ENCODE results near the gene UPF2. TPM values are rescaled to one million over a fixed set of nuclear protein-coding genes. Genes with fewer than 3 reads are reported as not detected.
A peak's percentile ranks its signal among the peaks of the same experiment; 100 is the strongest.
"Not testable (repeated sequence)": the region's sequence is repeated elsewhere in the genome, so short reads cannot be mapped to it uniquely, and the experiment has no call there.

Gene UPF2
- polyA plus RNA-seq, 3 donors: 33.5 to 38.3 (median 34.6) TPM

DNA sequence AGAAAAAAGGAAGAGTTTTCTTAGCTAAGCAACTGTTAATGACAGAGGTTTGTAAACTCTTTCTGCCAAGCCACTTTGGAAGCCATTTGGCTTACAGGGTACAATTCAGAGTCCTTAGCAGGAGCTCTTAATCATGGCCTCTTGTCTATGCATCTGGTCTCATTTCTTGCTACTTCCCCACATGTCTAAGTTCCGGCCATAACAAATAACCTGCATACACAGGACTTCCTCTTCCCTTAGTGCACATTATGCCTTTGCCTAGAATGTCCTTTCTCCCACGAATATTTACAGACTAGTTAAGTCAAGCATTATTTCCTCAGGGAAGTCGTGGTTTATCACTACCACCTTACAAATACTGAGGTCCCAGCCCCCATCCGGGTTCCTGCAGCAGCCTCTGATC lies 8.6 kb upstream of the UPF2 start:
- DNase-seq: no peak

DNA sequence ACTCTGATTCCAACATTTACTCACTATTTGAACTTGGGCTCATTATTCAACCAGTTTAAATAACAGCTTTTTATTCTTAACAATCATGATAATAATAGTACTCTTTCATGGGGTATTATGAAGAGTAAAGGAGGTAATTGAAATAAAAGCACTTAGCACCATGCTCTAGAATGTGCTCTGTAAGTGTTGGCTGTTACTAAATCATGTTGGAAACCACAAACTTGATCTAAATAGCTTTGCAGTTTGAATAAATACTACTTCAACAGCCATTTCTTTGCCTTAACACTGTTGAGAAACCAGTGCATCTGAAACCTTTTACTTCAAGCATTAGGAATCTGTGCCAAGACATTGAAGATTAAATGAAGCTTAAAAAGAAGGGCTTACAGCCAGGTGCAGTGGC lies 7.9 kb upstream of the UPF2 start:
- DNase-seq: no peak

DNA sequence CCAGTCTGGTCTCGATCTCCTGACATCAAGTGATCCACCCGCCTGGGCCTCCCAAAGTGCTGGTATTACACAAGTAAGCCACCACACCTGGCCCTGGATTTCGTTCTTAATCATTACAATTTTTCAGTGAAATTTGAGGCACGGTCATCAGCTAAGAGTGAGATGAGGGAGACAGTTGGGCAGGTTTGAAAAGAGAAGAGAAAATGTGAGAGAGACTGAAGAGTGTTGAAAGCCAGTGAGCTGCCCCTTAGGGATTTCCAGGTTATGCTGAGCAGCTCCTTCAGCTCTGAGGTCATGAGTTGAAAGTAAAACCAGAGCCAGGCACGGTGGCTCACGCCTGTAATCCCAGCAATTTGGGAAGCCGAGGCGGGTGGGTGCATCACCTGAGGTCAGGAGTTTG lies 5.9 kb upstream of the UPF2 start:
- no peak for DNase-seq

DNA sequence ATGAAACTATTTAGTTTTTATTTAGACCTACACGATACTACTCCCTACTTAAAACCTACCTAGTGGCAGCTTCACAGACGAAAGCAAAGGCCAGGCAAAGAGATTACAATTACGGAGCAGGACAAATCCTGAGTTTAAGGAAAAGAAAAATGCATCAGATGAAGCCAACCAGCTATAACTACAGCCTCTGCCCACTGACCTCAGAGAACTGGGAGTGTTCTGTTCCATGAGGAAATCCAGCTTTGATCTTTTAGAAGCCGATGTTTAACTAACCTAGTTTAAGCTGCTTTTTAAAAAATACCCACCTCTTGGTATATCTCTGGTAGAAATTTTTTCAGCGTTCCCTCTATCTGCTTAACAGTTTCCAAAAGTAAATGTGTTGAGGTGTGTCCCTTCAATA lies 3.0 kb upstream of the UPF2 start:
- DNase-seq: no peak

DNA sequence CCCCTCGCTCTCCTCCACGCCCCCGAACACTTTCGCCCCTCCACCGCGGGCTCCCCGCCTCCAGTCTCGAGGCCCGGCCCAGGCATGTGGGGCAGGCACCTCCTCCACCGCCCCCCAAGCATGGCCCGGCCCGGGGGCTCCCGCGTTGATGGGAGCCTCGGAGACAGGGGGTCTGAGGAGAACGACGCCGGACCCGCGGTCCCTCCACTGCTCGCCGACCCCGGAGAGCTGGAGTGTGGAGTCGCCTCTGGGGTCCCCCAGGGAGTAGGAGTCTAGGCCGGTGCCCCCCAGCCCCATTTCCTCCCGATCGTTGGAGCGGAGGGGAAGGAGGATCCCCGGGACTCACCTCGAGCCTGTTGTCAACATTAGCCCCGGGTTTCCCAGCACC lies 206 bp downstream of the UPF2 start:
- DNase-seq: peak; percentile 17

DNA sequence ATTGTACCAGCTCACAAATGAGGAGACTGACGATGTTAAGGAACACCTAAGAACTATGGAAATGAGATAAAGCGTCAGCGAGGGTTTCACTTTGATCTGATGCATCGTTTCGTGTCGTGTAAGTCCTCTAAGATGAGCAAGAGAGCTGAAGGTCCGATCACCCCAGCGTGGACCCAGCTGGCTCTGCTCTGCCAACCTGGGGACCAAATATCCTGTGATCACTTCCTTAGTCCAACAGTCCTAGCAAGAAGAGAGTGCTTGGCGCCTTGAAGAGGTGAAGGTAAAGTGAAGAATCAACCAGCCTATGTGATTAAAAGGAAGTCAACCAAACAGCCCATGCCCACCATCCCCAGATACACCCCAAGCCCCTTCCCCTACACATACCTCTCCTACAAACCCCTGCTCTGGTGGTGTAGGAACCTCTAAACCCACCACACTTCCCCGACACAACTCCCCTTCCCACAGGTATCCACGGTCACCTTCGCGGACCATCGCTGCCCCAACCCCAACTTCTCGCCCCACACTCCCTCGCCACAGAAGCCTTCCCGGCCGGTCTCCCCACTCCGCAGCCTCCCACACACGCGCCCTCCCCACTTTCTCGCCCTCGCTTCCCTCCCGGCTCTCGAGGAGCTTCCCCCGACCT lies 722 bp downstream of the UPF2 start:
- no peak for DNase-seq

DNA sequence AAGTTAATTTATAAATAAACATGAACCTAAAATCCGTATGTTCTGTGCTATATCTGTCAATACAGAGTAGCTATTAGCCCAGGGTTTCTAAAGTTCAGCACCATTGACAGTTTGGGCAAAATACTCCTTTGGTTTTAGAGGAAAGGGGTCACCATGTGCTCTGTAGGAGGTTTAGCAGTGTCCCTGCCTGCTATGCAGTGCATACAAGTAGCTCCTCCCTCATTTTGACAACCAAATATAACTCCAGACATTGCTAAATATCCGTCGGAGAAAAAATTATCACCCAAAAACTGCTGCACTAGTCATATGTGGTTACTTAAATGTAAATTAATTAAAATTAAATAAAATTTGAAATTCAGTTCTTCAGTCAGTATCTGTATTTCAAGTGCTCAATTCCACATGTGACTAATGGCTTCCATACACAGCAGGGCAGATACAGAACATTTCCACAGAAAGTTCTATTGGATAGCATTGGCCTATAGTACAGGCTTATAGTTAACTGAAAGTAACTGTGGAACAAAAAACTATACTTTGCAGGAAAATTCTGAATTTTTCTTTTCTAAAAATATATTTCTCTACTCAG lies 6.4 kb downstream of the UPF2 start:
- DNase-seq: no peak

DNA sequence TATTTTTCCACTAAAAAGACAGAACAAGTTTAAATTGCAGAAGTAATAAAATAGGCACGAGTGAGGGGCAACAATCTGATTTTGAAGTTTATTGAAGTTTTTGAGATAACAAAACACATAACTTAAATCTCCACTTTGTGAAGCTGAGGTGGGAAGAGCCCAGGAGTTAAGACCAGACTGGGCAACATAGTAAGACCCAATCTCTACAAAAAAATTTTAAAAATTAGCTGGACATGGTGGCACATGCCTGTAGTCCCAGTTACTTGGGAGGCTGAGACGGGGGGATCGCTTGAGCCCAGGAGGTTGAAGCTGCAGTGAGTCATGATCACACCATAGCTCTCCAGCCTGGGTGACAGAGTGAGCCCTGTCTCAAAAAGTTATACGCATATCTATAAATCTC lies 11.2 kb downstream of the UPF2 start:
- DNase-seq: no peak

DNA sequence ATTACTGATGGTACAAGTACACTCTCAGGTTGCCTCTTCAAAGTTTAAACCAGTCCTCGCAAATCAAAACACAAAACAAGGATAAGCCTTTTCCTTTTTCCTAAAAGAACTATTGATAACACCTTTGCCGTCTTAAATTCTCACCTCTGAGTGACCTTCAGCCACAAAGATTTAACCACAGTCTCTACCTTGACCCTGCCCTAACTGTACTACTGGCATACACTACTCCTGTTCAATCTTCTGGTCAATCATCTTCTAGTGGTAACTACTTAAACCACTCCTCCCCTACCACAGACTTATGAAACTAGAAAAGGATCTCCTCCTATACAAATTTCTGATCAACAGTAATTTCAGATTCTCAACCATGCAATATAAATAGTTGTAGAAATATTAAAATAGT lies 15.1 kb downstream of the UPF2 start:
- no peak for DNase-seq

DNA sequence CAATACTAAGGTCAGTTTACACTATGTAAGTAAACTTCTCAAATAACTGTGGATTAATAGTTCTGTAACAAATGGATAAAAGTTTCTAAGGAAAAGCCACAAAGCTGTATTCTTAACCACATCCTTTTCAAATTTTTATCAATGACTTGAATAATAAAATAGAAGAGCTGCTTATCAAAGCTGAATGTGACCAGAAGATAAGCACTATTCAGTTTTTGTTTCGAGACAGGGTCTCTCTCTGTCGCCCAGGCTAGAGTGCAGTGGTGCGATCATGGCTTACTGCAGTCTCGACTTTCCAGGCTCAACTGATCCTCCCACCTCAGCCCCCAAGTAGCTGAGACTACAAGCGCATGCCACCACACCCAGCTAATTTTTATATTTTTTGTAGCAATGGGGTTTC lies 17.0 kb downstream of the UPF2 start:
- no peak for DNase-seq

DNA sequence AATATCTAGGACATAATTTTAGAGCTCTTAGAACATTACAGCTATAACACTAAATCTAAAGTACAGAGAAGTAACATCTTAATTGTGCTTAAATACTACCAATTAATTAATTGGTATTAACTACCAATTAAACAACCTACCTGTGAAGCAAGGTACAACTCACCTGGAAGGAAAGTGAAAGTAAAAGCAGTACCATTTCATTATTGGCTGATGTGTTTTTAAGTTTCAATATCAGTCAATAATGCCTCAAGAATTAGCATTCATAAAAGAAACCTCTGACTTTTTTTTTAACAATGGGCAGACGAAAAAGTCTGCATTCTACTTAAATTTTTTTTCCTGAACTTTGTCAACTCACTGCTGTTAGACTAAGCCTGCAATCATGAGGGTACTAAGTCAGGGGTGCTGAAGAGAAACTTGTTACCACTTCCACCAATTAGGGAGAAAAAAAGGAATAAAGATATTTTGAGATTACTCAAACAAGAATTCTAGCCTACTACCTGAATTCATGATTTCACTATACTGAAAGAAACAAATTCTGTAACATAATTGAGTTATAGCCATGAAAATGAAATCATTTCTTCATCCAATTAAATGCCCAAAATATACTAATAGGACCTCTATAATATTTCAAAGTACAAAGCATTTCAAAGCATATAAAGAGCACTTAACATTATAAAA lies 19.9 kb downstream of the UPF2 start:
- no peak for DNase-seq

DNA sequence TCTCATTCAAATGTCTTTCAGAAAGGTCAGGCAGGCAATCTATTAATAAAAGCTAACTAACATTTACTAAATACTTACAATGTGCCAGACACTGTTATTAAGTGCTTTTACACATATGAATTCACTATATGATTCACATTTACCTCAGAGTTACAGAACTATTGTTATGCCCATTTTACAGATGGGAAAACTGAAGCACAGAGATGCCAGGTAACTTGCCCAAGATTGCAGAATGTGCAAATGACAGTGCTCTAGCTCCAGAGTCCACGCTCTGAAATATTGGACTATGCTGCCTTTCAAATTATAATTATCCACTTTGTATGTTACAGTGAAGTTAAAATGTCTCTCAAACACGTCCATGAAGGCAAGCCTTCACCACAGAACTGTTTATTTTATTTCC lies 22.0 kb downstream of the UPF2 start:
- DNase-seq: no peak

DNA sequence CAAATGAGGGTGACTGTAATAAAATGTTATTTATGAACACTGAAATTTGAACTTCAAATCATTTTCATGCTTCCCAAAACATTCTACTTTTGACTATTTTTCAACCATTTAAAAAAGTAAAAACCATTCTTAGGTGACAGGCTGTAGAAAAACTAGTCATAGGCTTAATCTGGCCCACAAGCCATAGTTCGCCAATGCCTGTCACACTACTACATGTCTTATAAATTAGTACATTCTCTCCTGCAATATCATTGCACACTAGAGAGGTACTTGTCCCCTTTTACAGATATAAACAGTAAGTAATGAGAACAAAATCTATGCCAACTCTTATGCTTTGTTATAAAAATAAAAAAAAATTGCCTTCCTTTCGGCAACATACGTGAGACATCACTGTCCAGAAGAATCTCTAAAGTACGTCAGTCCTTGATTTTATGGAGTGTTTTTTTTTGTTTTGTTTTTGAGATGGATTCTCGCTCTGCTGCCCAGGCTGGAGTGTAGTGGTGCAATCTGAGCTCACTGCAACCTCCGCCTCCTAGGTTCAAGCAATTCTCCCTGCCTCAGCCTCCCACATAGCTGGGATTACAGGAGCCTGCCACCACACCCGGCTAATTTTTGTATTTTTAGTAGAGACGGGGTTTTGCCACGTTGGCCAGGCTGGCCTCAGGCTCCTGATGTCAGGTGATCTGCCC lies 23.2 kb downstream of the UPF2 start:
- peak; percentile 29 for DNase-seq

DNA sequence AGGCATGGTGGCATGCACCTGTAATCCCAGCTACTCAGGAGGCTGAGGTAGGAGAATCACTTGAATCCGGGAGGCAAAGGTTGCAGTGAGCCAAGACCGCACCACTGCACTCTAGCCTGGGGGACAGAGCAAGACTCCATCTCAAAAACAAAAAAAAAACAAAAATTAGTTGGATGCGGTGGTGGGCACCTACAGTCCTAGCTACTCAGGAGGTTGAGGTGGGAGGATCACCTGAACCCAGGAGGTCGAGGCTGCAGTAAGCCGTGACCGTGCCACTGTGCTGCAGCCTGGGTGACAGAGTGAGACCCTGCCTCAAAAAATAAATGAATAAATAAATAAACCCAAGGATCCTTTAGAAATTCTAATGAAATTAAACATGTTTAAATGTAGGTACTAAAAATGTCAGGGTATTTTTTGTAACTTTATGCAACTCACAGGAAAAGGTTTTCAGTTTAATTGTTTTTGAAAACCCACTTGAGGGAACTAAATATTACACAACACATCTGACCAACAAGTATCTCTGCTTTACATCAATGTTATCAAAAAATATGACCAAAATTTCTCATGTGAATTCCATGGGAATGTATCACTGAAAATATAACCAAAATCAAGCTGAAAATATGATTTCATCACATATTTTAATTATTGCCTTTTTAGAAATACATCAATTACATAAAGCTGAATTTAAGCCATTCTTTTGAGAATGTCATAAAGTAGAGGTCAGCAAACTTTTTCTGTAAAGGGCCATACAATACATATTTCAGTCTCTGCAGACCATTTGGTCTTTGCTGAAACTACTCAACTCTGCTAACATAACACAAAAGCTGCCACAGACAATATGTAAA lies 23.9 kb downstream of the UPF2 start:
- peak; percentile 38 for DNase-seq

DNA sequence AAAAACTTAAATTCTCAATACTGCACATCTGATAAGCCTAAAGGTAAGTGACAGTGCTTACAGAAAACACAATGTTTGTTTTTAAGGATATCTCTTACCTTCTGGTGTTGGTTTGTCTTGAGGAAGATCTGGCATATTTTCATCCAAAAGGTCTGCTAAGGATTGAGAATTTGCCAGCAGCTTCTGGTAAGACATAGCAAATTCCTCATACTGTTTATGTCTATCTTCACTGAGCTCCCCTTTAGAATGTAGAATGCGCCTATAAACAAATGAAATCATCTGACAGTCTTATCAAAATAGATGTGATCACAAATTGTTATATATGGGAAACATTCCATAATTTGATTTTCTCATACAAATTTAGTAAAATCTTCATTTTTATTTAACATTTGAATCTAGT lies 28.7 kb downstream of the UPF2 start:
- no peak for DNase-seq

DNA sequence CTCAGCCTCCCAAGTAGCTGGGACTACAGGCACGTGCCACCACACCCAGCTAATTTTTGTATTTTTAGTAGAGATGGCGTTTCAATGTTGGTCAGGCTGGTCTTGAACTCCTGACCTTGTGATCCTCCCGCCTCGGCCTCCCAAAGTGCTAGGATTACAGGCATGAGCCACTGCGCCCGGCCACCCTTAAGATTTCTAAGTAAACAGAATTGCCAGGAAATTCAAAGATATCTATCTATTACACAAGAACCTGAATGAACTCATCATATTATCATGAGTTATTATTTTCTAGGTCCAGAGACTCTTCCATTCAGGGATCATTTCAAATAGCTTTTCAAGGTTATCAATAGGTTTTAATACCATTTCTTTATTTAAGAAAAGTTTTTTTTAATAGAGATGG lies 29.2 kb downstream of the UPF2 start:
- not testable (repeated sequence) for DNase-seq

DNA sequence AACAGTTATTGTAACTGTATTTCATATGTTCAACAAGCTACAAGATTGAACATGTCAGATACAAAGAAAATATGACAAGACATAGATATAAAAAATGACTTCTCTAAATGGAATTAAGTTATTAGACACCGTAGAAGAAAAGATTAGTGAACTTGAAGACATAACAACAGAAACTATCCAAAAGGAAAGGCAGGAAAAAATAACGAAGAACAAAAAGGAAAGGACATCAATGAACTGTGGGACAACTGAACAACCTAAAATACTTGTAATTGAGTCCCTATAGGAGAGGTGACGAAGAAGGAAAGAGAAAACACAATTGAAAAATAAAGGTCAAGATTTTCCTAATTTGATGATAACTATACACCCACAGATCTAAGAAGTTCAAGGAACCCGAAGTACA lies 32.3 kb downstream of the UPF2 start:
- no peak for DNase-seq

DNA sequence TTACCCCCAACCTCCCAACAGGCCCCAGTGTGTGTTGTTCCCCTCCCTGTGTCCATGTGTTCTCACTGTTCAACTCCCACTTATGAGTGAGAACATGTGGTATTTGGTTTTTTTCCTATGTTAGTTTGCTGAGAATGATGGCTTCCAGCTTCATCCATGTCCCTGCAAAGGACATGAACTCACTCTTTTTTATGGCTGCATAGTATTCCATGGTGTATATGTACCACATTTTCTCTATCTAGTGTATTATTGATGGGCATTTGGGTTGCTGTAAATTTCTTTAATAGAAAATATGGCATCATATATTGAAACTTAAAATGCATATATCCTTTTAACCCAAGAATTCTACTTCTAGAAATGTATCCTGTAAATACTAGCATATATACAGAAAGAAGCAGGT lies 33.8 kb downstream of the UPF2 start:
- DNase-seq: not testable (repeated sequence)

DNA sequence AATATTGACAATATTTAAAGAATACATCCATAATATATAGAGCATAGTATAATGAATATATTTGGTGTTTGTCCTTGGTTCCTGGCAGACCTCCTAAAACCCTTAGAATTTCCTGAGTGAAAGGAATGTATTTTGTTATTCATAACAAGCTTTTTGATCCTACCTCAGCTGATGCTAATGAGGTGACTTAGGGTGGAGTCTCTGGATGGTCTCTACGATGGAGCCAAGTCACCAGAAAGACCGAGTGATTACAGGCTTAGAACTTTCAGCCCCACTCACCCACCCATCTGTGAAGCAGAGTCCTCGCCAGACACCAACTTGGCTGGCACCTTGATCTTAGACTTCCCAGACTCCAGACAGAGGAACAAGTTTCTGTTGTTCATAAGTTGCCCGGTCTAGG lies 35.9 kb downstream of the UPF2 start:
- no peak for DNase-seq

DNA sequence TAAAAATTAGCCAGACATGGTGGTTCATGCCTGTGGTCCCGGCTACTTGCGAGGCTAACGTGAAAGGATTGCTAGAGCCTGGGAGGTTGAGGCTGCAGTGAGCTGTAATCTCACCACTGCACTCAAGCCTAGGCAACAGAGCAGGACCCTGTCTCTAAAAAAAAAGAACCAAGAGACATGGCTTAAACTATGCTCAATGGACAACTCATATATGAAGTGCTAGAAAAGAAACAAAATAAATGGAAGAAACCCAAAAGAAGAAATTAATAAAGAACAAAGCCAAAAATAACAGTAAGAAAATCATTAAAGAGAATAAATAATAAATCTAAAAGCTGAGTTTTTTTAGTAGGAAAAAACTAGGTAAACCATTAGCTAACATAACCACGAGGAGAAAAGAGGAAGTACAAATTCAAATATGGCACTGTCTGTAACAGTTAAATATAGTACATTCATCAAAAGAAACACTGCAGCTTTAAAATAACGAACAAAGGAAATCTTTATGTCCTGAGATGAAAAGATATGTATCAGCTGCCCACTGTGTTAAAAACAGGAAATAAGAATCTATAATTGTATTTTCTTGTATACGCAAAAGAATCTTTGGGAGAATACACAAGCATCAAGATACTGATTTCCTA lies 48.7 kb downstream of the UPF2 start:
- DNase-seq: no peak

DNA sequence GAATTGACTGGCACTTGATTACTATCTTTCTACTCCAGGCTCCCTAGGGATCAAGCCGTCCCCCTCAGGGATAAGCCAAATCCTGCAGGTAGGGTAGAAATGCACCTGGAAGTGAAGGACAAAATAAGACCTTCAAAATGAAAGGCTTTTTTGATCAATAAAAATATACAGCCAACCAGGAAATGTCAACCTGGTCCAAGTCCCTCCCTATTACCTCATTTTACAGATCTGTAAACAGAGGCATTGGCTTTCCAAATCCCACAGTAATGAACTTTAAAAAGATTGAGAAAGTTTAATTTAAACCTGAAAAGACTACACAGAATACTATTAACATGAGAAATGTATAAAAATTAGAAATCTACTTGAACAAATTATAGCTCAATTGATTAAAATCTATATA lies 53.7 kb downstream of the UPF2 start:
- DNase-seq: no peak
